Activated CD8-positive, alpha-beta T cell treated with anti-CD3 and anti-CD28 coated beads for 36 hours (primary cell): Measurements from ENCODE around the gene ELOB. TPM values are rescaled to one million over a fixed set of nuclear protein-coding genes. Genes with fewer than 3 reads are reported as not detected.

Source experiments
- ATAC-seq: fragments of 200-7000 bp; cut with Tn5 transposase; one replicate; pipeline ENCODE4 v1.10.0; 2021; ENCODE audit warnings: mild to moderate bottlenecking, moderate library complexity
- CTCF ChIA-PET: fragments of 350-600 bp; sonication (Branson Sonifier 250); formaldehyde crosslinking; loops from one replicate; lab custom pipeline; 2021; ENCODE audit warnings: antibody characterized with exemption; lab: Charles Lee
- POLR2A ChIA-PET: fragments of 350-600 bp; sonication (Branson Sonifier 250); formaldehyde crosslinking; loops from one replicate; lab custom pipeline; 2021; ENCODE audit warnings: antibody characterized with exemption; lab: Charles Lee
- DNase-seq: peaks from one replicate; pipeline ENCODE4 v3.0.0-alpha.2; 2020
- H3K27ac Mint-ChIP-seq: one replicate; pipeline ENCODE4 v1.8.0; 2021; ENCODE audit warnings: mild to moderate bottlenecking, mixed read lengths
- H3K27me3 Mint-ChIP-seq: one replicate; pipeline ENCODE4 v1.8.0; 2021; ENCODE audit warnings: mixed read lengths
- H3K36me3 Mint-ChIP-seq: one replicate; pipeline ENCODE4 v1.8.0; 2021; ENCODE audit warnings: low read depth, mixed read lengths
- H3K4me1 Mint-ChIP-seq: one replicate; pipeline ENCODE4 v1.8.0; 2021; ENCODE audit warnings: low read depth, mixed read lengths
- H3K4me3 Mint-ChIP-seq: one replicate; pipeline ENCODE4 v1.8.0; 2021; ENCODE audit warnings: mild to moderate bottlenecking, moderate library complexity, mixed read lengths
- H3K9me3 Mint-ChIP-seq: one replicate; pipeline ENCODE4 v1.8.0; 2021; ENCODE audit warnings: mixed read lengths
- CTCF ChIP-seq: fragments of 200-600 bp; IDR thresholded peaks from one replicate; pipeline ENCODE4 v1.8.0; 2022; ENCODE audit warnings: antibody characterized with exemption, mild to moderate bottlenecking
- intact Hi-C: fragments of 100-400 bp; cut with micrococcal nuclease; formaldehyde crosslinking; loops from one replicate; pipeline ENCODE4 v1.10.0; 2022
- total RNA-seq, 2 experiments: library from RNA; stranded (reverse); gene quantifications; one replicate each; pipeline ENCODE4 v1.2.3, GENCODE V29; 2021

The ELOB gene
- total RNA-seq, 2 experiments from 2014 or later = 174 to 178 TPM

- H3K4me3 Mint-ChIP-seq = no peak overlapping the region
- peaks cover 7% of the 10 kb centered on the region for H3K9me3 Mint-ChIP-seq
- peaks cover 2% of the 10 kb centered on the region for H3K27me3 Mint-ChIP-seq
- CTCF ChIA-PET = no interaction called here
- POLR2A ChIA-PET = no interaction called here
- H3K27ac Mint-ChIP-seq = no peak overlapping the region
- no peaks in the 10 kb centered on the region for H3K4me1 Mint-ChIP-seq
- DNase-seq = no peak
- no peak for TF ChIP-seq CTCF
- ATAC-seq = no peak
- H3K36me3 Mint-ChIP-seq = no peaks in the 10 kb centered on the region
- intact Hi-C loops = no loop called here
Measured at GRCh38 chr16:2803545-2804195, 26.6 kb upstream of the ELOB start.

GRCh38 chr16:2799859-2800226, 22.8 kb upstream of the ELOB start:
- no peak for DNase-seq
- Mint-ChIP-seq H3K4me3 (no peak overlapping the region), H3K27me3 (no peaks in the 10 kb centered on the region), H3K4me1 (no peaks in the 10 kb centered on the region), H3K27ac (no peak overlapping the region), H3K36me3 (no peaks in the 10 kb centered on the region), H3K9me3 (peaks cover 7% of the 10 kb centered on the region)
- no peak for TF ChIP-seq CTCF
- intact Hi-C loops = no loop called here
- ChIA-PET CTCF (interaction anchor here (1.5 to 1.6 kb wide), 2 partner anchors 8 to 127 kb away, joined by 4 to 6 read pairs; no protein-coding TSS in a partner anchor), POLR2A (interaction anchor here (0.8 to 1.2 kb wide), 2 partner anchors 17 to 48 kb away, joined by 3 read pairs; partner anchors contain the start of gene PRSS21)
- no peak for ATAC-seq

- no peak for DNase-seq
- TF ChIP-seq CTCF = no peak
- Mint-ChIP-seq H3K4me1 (no peaks in the 10 kb centered on the region), H3K9me3 (peaks cover 7% of the 10 kb centered on the region), H3K36me3 (no peaks in the 10 kb centered on the region), H3K4me3 (no peak overlapping the region), H3K27me3 (peaks cover 4% of the 10 kb centered on the region), H3K27ac (no peak overlapping the region)
- ChIA-PET POLR2A (no interaction called here), CTCF (no interaction called here)
- intact Hi-C loops = no loop called here
- no peak for ATAC-seq
Measured at GRCh38 chr16:2799205-2799858, 22.3 kb upstream of the ELOB start.

- intact Hi-C loops = no loop called here
- Mint-ChIP-seq H3K9me3 (peaks cover 5% of the 10 kb centered on the region), H3K4me1 (no peaks in the 10 kb centered on the region), H3K27ac (no peak overlapping the region), H3K27me3 (peaks cover 4% of the 10 kb centered on the region), H3K36me3 (no peaks in the 10 kb centered on the region), H3K4me3 (no peak overlapping the region)
- DNase-seq (no peak), ATAC-seq (no peak)
- TF ChIP-seq CTCF = no peak
- ChIA-PET POLR2A (interaction anchor here (1.7 kb wide), 1 partner anchor 31 kb away, joined by 4 read pairs; the partner anchor contains the start of gene ZG16B), CTCF (interaction anchor here (0.9 to 1.7 kb wide), 2 partner anchors 69 to 120 kb away, joined by 3 to 4 read pairs; no protein-coding TSS in a partner anchor)
Measured at GRCh38 chr16:2798723-2799204, 21.7 kb upstream of the ELOB start.
